GM19043 (cell line): ENCODE data around the gene LRRK1.

Experiments used
- ATAC-seq: cut with Tn5 transposase; IDR thresholded peaks from one replicate; pipeline ENCODE4 v1.9.1; 2021; ENCODE audit warnings: low read depth; ENCODE audit not compliant: unreplicated experiment

LRRK1 gene

GRCh38 chr15:101118615-101119014 is 199.5 kb downstream of the LRRK1 start:
- ATAC-seq = no peak

- ATAC-seq = no peak
These were observed 200.0 kb downstream of the LRRK1 start for GRCh38 chr15:101119181-101119580.
